Gastroesophageal sphincter (tissue), 3 donors: ENCODE results near the gene CTTNBP2.

Experiments used
- POLR2A ChIP-seq, 2 donors: fragments of 450-650 bp; IDR thresholded peaks; one replicate each; pipeline ENCODE4 v1.6.1; 2017; ENCODE audit warnings: antibody characterized with exemption in 2 of 2, mild to moderate bottlenecking in 2 of 2, moderate library complexity in 1 of 2
- TF ChIP-seq, protein P1 (sequence below), 4 experiments: fragments of 200-600 bp in 2 of 4; fragments of 450-650 bp in 2 of 4; sonication (generic) in 1 of 4; IDR thresholded peaks; one replicate each; pipeline ENCODE4 v1.5.1; 2017 to 2019; ENCODE audit warnings: antibody characterized with exemption in 4 of 4, mild to moderate bottlenecking in 2 of 4, moderate library complexity in 2 of 4

DNA sequence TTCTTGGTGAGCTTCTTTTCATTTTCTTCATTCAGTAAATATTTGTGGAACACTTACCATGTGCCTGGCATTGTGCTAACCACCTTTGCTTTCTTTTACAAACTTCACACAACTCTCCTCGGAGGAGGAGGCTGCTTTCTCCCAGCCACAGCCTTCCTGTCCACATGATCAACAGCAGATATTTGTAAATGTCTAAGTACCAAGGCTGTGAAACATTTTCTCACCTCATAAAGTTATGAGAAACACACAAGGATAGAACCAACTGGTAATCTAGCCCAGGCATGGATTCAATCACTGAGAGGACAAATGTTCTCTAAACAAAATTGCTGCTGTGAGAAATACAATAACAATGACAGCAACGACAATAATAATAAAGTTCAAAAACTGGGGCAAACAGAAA, 3.9 kb downstream of the CTTNBP2 start:
- TF ChIP-seq, protein P1, sequence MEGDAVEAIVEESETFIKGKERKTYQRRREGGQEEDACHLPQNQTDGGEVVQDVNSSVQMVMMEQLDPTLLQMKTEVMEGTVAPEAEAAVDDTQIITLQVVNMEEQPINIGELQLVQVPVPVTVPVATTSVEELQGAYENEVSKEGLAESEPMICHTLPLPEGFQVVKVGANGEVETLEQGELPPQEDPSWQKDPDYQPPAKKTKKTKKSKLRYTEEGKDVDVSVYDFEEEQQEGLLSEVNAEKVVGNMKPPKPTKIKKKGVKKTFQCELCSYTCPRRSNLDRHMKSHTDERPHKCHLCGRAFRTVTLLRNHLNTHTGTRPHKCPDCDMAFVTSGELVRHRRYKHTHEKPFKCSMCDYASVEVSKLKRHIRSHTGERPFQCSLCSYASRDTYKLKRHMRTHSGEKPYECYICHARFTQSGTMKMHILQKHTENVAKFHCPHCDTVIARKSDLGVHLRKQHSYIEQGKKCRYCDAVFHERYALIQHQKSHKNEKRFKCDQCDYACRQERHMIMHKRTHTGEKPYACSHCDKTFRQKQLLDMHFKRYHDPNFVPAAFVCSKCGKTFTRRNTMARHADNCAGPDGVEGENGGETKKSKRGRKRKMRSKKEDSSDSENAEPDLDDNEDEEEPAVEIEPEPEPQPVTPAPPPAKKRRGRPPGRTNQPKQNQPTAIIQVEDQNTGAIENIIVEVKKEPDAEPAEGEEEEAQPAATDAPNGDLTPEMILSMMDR (IDR thresholded peaks at IDR 0.05) = no peak
- no peak for TF ChIP-seq POLR2A (IDR thresholded peaks at IDR 0.05)
